Measurements from ENCODE around the gene F5. TPM values are rescaled to one million over a fixed set of nuclear protein-coding genes. Genes with fewer than 3 reads are reported as not detected.

The F5 gene
- total and polyA plus RNA-seq, 9 of the 15 experiments (the other 6 are each of a cell fraction or from before 2014, with no cell fraction given), result 0.03 to 0.13 TPM; not detected in 7

DNA sequence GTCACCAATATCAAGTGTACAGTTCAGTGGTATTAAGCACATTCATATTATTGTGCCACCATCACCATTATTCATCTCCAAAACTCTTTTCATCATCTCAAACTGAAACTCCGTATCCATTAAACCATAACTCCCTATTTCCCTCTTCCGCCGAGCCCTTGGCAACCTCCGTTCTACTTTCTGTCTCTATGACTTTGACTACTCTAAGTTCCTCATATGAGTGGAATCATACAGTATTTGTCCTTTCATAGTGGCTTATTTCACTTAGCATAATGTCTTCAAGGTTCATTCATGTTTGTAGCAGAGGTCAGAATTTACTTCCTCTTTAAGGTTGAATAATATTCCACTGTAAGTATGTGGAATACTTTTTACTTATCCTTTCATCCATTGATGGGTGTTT is 21.9 kb upstream of the F5 start:
- no peak overlapping the region for H3K4me3 ChIP-seq
- FAIRE-seq, result no peak
- H3K9me3 ChIP-seq (replicated peaks; ENCODE audit: control insufficient read depth, insufficient read depth, low read depth, low read length), result no peaks in the 10 kb centered on the region
- 1% methylated on average over 4 of the region's 4 CpGs for WGBS (ENCODE audit: insufficient coverage, low coverage, missing lambda C conversion rate)
- BruUV-seq (replicated peaks), result no TSS peak
- ChIA-PET CTCF (ENCODE audit: low intra/inter-chr PET ratio) (no interaction called here), POLR2A (interaction anchor here (0.6 kb wide), 1 partner anchor 87 kb away, joined by 3 read pairs; no protein-coding TSS in a partner anchor)
- H3K79me2 ChIP-seq (ENCODE audit: control insufficient read depth, insufficient read depth, low read length), result no peaks in the 10 kb centered on the region
- intact Hi-C loops (cut with micrococcal nuclease) (no loop called here), in situ Hi-C loops (cut with MboI) (loop anchor here (10.0 kb wide), 1 partner anchor 107 kb away; the partner anchor contains the start of gene SELL)
- no peak for ATAC-seq
- H3K27me3 ChIP-seq (ENCODE audit: control insufficient read depth in 2 of 2, insufficient read depth in 2 of 2, low read length in 2 of 2), result peaks cover 2 to 7% of the 10 kb centered on the region in 2 experiments; a peak in 1 of 5 replicates
- no peak for DNase-seq (ENCODE audit: extremely low read depth in 1 of 4, low spot score in 3 of 4)
- H3K4me2 ChIP-seq (ENCODE audit: insufficient read depth, low read length), result no peak overlapping the region
- no peaks in the 10 kb centered on the region for H3K9me1 ChIP-seq (ENCODE audit: control insufficient read depth, insufficient read depth, low read length)
- no peak overlapping the region for H3K9ac ChIP-seq (ENCODE audit: insufficient read depth in 1 of 2, low read depth in 2 of 2, low read length in 2 of 2)
- no peaks in the 10 kb centered on the region for H4K20me1 ChIP-seq (replicated peaks; ENCODE audit: control insufficient read depth, insufficient read depth, low read length)
- no peak overlapping the region for H3K27ac ChIP-seq (ENCODE audit: extremely low read depth, low read depth, low read length)
- no peaks in the 10 kb centered on the region for H3K36me3 ChIP-seq (ENCODE audit: control insufficient read depth, insufficient read depth, low read length)
- H2AFZ ChIP-seq (ENCODE audit: low read depth, low read length), result no peak overlapping the region
- TF ChIP-seq TARDBP (IDR thresholded peaks at IDR 0.05) (no peak), JUN (IDR thresholded peaks at IDR 0.05; ENCODE audit: borderline replicate concordance, low read depth, low read length) (no peak), JUN (CRISPR knock-in tag; IDR thresholded peaks at IDR 0.05; ENCODE audit: borderline replicate concordance) (no peak), ZNF408 (CRISPR knock-in tag; IDR thresholded peaks at IDR 0.05; ENCODE audit: low read depth) (no peak), ATF7 (IDR thresholded peaks at IDR 0.05) (no peak), ILK (tag; IDR thresholded peaks at IDR 0.05; ENCODE audit: borderline replicate concordance, low read depth) (no peak)
- no peaks in the 10 kb centered on the region for H3K4me1 ChIP-seq (replicated peaks in 1 of 2; ENCODE audit: control insufficient read depth in 2 of 2, insufficient read depth in 2 of 2, low read length in 2 of 2)
